LoVo (cell line): ENCODE data around the gene ZNF12.

Experiments
- DNase-seq: peaks from one replicate; pipeline ENCODE4 v3.0.0-alpha.2; 2016; ENCODE audit warnings: low spot score

The ZNF12 gene

DNA sequence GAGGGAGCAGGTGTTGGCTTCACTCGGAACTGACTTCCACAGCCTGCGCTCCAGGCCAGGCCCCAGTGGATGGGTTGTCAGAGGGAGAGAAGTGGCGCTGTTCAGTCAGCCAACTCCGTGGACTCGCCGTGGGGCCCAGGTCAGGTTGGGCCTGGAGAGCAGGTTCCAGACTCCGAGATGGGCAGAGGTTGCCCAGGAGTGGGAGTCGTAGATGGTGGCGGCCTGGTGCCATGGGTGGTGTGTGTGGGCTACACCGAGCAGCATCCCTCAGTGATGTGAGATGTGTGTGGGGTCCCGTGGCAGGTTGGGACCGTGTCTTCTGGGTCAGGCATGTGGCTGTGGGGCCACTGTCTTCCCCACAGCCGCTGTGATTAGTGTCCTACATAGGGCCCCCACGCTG, 59.2 kb downstream of the ZNF12 start:
- DNase-seq: no peak

DNA sequence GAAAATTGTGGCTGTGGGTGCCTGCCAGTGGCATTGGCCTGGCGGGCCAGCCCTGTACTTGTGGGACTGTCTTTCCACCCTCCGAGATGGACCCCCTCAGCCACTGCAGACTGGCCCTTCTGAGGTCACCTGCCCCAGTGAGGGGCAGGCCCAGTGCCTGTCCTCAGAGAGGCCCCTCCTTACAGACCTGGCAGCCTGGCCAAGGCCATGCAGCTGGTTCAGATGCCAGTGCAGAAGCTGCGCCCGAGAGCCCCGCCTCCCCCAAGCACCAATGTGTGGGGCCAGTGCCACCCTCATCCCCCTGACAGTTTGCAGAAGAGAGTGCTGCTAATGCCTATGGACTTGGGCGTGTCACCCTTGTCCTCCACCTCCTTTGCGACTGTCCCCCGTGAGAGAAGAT, 59.7 kb downstream of the ZNF12 start:
- no peak for DNase-seq

DNA sequence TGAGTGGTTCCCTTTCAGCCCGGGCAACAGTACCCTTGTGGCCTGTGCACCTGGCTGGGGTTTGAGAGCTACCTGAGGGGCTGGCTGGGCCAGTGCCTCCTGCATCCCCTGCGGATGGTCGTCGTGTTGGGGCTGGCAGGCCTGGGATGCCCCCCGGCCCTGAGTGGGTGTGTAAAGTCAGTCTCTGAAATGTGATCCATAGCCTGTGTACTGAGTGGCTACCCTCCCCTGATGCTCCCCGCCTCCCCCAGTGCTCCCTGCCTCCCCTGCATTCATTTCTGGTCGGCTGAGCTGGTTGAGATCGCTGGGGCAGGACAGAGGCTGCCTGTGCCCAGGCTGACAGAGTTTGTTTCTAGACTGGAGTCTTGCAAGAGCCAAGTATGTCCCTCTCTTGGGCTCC, 60.3 kb downstream of the ZNF12 start:
- DNase-seq: no peak

DNA sequence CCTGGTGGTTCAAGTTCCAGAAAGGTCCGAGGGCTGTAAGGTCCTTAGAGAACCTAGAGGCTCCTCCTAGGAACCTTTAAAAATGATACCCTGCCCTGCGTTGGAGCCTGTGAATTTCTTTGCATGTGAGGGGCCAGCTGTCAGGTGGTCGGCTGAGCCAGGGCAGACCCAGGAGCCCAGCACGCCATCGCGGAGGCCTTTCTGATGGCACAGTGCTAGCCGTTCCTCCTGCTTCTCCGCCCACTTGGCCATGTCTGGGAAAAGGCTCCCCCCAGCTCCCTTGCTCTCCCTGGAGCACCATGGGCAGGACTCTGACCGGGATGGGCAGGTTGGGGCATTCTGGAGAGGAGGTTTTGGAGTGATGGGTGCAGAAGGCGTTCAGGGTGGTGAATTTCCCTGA, 62.0 kb downstream of the ZNF12 start:
- no peak for DNase-seq

DNA sequence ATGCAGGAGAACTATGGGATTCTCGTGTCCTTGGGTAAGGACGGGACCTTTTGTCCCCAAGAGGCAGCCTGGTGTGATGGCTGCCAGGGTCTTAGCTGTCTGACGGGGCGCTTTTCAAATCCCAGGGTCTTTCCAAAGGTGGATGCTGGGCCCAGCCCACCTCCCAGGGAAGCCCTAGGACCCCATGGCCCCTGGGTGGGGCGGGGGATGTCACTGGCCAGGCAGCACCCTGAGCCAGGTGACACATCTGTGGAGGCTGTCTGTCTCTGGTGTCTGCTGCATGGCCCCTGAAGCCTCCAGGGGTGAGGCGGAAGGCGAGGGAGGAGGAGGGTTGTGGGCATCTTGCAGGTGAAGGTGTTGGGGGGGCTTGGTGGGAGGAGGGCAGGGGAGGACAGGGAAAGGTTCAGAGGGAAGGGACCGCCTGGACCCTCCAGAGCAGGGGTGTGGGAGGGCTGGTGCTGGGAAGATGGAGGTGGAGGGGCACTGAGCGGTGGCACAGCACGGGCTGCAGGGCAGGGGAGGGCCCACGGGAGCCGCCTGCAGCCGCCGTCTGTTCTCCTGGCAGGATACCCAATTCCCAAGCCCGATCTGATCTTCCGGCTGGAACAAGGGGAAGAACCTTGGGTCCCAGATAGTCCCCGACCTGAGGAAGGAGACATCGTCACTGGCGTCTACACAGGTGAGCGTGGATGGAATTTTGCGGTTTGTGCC, 62.7 kb downstream of the ZNF12 start:
- DNase-seq: no peak

DNA sequence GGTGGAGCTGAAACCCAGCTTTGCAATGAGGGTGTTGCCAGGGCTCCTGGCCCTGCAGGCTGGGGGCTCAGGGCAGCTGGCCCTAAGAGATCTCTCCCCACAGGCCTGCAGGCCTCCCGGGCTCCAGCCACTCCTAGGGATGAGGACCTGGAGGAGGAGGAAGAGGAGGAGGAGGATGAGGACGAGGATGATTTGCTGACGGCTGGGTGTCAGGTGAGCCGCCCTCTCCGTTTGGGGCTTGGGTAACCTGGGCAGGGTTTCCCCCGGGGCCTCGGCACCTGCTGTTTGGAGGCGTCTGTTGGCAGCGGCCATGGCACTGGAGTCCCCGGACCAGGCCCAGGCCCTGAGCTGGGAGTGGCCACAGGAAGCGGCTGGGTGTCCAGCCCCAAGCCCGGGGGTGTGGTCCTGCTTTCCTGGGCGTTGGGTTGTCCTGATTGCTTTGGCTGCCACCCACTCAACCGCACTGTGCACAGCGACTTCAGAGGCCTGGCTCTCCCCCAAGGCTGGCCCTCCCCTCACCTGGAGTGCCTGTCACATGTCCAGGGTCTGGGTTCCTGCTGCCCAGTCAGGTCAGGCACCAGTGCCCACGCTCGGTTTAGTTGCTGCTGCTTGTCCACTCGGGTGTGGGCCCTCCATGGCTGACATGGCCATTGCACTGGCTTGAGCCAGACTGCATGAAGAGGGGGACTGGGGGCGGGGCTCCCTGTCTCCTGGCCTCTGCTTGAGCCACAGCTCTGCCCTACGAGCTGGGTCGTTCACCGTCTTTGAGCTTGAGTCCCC, 63.7 kb downstream of the ZNF12 start:
- DNase-seq: no peak

DNA sequence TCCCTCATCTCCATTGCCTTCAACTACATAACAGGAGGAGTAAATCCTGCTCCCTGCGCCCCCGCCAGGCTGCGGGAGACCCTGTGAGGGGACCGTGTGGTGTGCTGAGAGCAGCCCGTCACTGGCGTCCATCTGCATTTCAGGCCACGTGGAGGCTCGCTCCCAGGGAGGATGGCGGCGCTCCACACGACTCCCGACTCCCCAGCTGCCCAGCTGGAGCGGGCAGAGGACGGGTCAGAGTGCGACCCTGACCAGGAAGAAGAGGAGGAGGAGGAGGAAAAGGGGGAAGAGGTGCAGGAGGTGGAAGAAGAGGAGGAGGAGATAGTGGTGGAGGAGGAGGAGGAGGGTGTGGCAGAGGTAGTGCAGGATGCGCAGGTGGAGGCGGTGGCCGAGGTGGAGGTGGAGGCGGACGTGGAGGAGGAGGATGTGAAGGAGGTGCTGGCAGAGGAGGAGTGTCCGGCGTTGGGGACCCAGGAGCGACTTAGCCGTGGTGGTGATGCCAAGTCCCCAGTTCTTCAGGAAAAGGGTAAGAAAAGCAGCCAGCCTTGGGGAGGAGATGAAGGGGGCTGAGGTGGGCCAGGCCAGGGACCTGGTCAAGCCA, 64.4 kb downstream of the ZNF12 start:
- DNase-seq: no peak

DNA sequence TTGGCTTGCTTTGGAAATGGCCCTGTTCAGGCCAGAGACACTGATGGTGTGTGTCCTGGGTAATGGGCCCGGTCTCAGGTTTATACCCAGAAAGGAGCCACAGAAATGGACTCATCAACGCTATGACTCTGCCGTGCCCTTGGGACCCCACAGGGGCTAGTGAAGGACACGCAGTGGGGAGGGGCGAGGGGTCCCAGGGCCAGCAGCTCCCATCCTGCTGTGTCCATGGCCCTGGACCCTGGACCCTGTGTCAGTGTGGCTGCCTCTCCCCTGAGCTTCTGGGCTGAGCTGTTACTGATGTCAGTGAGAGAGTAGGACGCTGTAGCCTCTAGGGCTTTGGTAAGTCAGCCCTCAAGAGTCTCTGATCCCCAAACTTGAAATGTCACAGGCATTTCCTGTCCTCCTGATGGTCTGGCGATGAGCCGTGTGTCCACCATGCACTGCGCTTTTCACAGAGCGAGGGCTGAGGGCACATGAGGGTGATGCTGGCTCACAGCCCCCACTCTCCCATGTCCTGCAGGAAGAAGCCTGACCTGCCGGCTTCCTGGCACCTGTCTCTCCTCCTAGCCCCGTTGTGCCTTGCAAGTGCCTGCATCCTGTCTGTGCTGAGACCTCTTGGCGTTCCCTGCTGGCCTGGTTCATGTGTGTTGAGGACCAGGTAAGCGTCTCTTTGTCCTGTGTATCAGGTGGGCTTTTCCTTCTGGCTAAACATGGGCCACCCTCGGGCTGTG, 65.3 kb downstream of the ZNF12 start:
- no peak for DNase-seq

DNA sequence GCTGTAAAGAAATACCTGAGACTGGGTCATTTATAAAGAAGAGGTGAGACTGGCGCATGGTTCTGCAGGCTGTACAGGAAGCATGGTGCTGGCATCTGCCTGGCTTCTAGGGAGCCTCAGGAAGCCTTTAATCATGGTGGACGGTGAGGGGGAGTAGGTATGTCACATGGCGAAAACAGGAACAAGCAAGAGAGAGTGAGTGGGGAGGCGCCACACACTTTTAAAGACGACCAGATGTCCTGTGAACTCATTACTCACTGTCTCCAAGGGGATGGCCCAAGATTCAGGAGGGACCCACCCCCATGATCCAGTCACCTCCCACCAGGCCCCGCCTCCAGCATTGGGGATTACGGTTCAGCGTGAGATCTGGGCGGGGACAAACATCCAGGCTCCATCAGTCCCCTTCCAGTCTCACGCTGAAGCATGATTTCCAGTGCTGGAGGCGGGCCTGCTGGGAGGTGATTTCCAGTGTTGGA, 66.5 kb downstream of the ZNF12 start:
- DNase-seq: no peak

DNA sequence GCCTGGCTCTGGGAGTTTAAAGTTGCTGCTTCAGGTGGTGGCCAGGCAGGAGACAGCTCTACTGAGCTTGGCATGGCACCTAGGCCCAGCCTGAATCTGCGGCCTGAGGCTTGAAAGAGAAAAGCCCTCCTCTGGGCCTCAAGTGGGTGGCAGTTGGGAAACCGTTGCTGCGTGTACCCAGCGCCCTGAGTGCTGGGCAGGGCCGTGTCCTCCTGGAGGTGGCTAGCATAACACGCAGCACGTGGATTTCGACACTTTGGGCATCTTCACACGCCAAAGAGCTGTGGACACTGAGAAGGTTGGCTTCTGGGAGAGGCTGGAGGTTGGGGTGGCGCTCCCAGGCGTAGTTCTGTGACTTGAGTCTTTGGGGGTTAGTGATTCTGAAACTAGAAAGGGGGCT, 67.1 kb downstream of the ZNF12 start:
- no peak for DNase-seq

DNA sequence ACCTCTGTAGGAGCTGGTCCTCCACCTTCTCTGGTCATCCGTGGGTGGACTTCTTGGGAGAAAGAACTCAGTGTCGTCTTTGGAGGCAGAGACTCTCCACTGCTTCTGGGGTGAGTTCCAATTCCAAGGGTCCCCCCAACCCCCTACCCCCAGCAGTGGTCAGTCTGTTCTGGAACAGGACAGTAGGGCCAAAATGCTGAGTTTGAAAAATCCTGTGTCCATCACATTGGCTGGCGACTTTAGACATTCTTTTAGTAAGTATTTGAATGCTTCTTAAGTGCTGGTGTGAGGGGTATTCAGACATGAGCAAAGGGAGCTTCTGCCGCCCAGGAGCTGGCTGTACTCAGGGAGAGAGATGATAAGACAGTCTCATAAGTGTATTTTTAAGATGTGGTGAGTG, 67.7 kb downstream of the ZNF12 start:
- DNase-seq: no peak
